ENCODE results near the gene DDX21.
"Not testable (repeated sequence)": the region's sequence is repeated elsewhere in the genome, so short reads cannot be mapped to it uniquely, and the experiment has no call there.

DDX21 gene

DNA sequence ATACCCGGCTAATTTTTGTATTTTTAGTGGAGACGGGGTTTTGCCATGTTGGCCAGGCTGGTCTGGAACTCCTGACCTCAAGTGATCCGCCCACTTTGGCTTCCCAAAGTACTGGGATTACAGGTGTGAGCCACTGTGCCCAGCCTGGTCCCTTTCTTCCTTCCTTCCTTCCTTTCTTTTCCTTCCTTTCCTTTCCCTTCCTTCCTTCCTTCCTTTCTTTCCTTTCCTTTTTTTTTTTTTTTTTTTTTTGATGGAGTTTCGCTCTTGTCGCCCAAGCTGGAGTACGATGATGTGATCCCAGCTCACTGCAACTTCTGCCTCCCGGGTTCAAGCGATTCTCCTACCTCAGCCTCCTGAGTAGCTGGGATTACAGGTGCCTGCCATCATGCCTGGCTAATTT, 26.1 kb upstream of the DDX21 start:
- not testable (repeated sequence) for H2BK5ac ChIP-seq (ENCODE audit: low read depth, low read length, poor library complexity); H3K9me3 ChIP-seq (ENCODE audit: insufficient read depth, low read depth, low read length); H3K23ac ChIP-seq (ENCODE audit: low read length); H4K8ac ChIP-seq (ENCODE audit: low read depth, low read length); H3K4ac ChIP-seq (ENCODE audit: low read depth, low read length); H3K18ac ChIP-seq (ENCODE audit: low read length); H2AFZ ChIP-seq (ENCODE audit: insufficient read depth, low read length, poor library complexity); H3K79me2 ChIP-seq (ENCODE audit: control insufficient read depth, insufficient read depth, low read length, poor library complexity); H3K27me3 ChIP-seq (ENCODE audit: insufficient read depth, low read length); H4K12ac ChIP-seq (ENCODE audit: low read depth, low read length); H3K27ac ChIP-seq (ENCODE audit: low read depth, low read length); H2AK5ac ChIP-seq (ENCODE audit: low read length); H3K79me1 ChIP-seq (ENCODE audit: low read length); H4K91ac ChIP-seq (ENCODE audit: low read depth, low read length); H3K4me1 ChIP-seq (ENCODE audit: control insufficient read depth in 1 of 2, insufficient read depth in 2 of 2, low read length in 2 of 2); H2BK120ac ChIP-seq (ENCODE audit: insufficient read depth, low read length, poor library complexity); DNase-seq; H3K9ac ChIP-seq (ENCODE audit: low read length); H2BK12ac ChIP-seq (ENCODE audit: low read length); H3K4me3 ChIP-seq (ENCODE audit: low read depth, low read length); H3K4me2 ChIP-seq (ENCODE audit: low read length); H3K14ac ChIP-seq (ENCODE audit: low read length)
- WGBS (ENCODE audit: extremely low coverage, insufficient coverage, insufficient read length): no CpG with 5 or more reads among the region's 8 CpGs
- H3K36me3 ChIP-seq (ENCODE audit: control insufficient read depth in 1 of 2, insufficient read depth in 2 of 2, low read length in 2 of 2): peaks cover 8 to 12% of the 10 kb centered on the region in 2 experiments

DNA sequence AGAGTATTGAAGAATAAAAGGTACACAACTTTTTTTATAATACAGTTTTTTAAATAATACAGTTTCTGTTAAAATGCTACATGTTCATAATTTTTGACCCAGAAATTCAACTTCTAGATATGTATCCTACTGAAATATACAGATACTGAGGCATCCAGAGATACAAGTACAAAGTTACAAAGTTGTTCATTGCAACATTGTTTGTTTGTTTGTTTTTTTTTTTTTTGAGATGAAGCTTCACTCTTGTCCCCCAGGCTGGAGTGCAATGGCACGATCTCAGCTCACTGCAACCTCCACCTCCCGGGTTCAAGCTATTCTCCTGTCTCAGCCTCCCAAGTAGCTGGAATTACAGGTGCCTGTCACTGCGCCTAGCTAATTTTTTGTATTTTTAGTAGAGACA, 23.1 kb upstream of the DDX21 start:
- not testable (repeated sequence) for DNase-seq; H2AFZ ChIP-seq (ENCODE audit: insufficient read depth, low read length, poor library complexity); H2BK120ac ChIP-seq (ENCODE audit: insufficient read depth, low read length, poor library complexity); H4K12ac ChIP-seq (ENCODE audit: low read depth, low read length); H2AK5ac ChIP-seq (ENCODE audit: low read length); H2BK5ac ChIP-seq (ENCODE audit: low read depth, low read length, poor library complexity); H3K4ac ChIP-seq (ENCODE audit: low read depth, low read length); H3K18ac ChIP-seq (ENCODE audit: low read length); H3K4me2 ChIP-seq (ENCODE audit: low read length); H3K79me1 ChIP-seq (ENCODE audit: low read length); H3K9me3 ChIP-seq (ENCODE audit: insufficient read depth, low read depth, low read length); H3K27me3 ChIP-seq (ENCODE audit: insufficient read depth, low read length); H3K23ac ChIP-seq (ENCODE audit: low read length); H3K4me1 ChIP-seq (ENCODE audit: control insufficient read depth in 1 of 2, insufficient read depth in 2 of 2, low read length in 2 of 2); H4K91ac ChIP-seq (ENCODE audit: low read depth, low read length); H3K4me3 ChIP-seq (ENCODE audit: low read depth, low read length); H3K79me2 ChIP-seq (ENCODE audit: control insufficient read depth, insufficient read depth, low read length, poor library complexity); H2BK12ac ChIP-seq (ENCODE audit: low read length); H3K9ac ChIP-seq (ENCODE audit: low read length); H4K8ac ChIP-seq (ENCODE audit: low read depth, low read length); H3K14ac ChIP-seq (ENCODE audit: low read length); H3K27ac ChIP-seq (ENCODE audit: low read depth, low read length)
- WGBS (ENCODE audit: extremely low coverage, insufficient coverage, insufficient read length): no CpG with 5 or more reads among the region's 3 CpGs
- peaks cover 10% of the 10 kb centered on the region in 2 experiments for H3K36me3 ChIP-seq (ENCODE audit: control insufficient read depth in 1 of 2, insufficient read depth in 2 of 2, low read length in 2 of 2)

DNA sequence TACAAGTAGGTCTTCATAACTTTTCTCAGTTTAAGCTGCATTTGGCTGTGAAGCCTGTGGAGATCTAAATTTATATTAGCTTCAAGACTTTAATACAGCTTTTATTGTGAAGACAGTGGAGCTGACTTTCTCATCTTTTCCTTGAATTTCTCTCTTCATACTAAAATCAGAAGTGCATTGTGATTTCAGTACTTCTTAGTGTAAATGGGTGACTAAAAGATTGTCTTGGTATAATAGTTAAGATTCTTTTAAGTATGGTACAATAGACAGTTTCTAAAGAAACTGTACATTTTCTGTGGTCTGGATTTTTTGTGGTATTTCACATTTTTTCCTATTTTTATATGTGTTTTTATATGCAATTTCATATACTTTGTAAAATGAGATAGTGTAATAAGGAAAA, 21.0 kb upstream of the DDX21 start:
- Histone ChIP-seq H2BK12ac (ENCODE audit: low read length) (no peak overlapping the region), H2BK120ac (ENCODE audit: insufficient read depth, low read length, poor library complexity) (no peak overlapping the region), H3K9me3 (ENCODE audit: insufficient read depth, low read depth, low read length) (no peaks in the 10 kb centered on the region), H4K12ac (ENCODE audit: low read depth, low read length) (no peak overlapping the region), H3K36me3 (ENCODE audit: control insufficient read depth in 1 of 2, insufficient read depth in 2 of 2, low read length in 2 of 2) (peaks cover 10 to 15% of the 10 kb centered on the region in 2 experiments), H2AK5ac (ENCODE audit: low read length) (no peak overlapping the region), H3K18ac (ENCODE audit: low read length) (no peak overlapping the region), H4K91ac (ENCODE audit: low read depth, low read length) (no peak overlapping the region), H3K4ac (ENCODE audit: low read depth, low read length) (no peak overlapping the region), H4K8ac (ENCODE audit: low read depth, low read length) (no peak overlapping the region), H3K79me2 (ENCODE audit: control insufficient read depth, insufficient read depth, low read length, poor library complexity) (no peaks in the 10 kb centered on the region), H3K27ac (ENCODE audit: low read depth, low read length) (no peak overlapping the region), H2AFZ (ENCODE audit: insufficient read depth, low read length, poor library complexity) (no peak overlapping the region), H3K9ac (ENCODE audit: low read length) (no peak overlapping the region), H3K27me3 (ENCODE audit: insufficient read depth, low read length) (no peaks in the 10 kb centered on the region), H3K14ac (ENCODE audit: low read length) (no peak overlapping the region), H3K79me1 (ENCODE audit: low read length) (no peaks in the 10 kb centered on the region), H3K4me3 (ENCODE audit: low read depth, low read length) (no peak overlapping the region), H2BK5ac (ENCODE audit: low read depth, low read length, poor library complexity) (no peak overlapping the region), H3K23ac (ENCODE audit: low read length) (no peak overlapping the region), H3K4me1 (ENCODE audit: control insufficient read depth in 1 of 2, insufficient read depth in 2 of 2, low read length in 2 of 2) (no peaks in the 10 kb centered on the region), H3K4me2 (ENCODE audit: low read length) (no peak overlapping the region)
- no peak for DNase-seq

DNA sequence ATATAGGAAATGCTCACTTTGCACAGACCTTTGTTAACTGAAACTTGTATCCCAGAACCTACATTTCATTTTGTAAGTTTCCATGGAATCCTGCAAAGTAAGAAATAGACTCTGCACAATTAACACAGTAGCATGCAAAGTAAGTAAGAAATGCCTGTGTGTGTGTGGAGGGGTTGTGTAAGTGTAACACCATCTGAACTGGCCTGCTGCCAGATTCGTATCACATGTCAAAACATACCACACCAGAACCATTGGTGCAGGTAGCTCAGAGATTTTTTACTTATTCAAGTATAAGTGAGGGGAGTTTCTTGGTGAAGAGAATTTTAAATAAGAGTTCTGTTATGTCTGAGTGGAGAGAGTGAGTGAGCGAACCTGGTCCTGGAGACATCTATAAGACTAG, 17.9 kb upstream of the DDX21 start:
- Histone ChIP-seq H2AK5ac (ENCODE audit: low read length) (no peak overlapping the region), H4K12ac (ENCODE audit: low read depth, low read length) (no peak overlapping the region), H3K18ac (ENCODE audit: low read length) (no peak overlapping the region), H3K4me3 (ENCODE audit: low read depth, low read length) (no peak overlapping the region), H4K8ac (ENCODE audit: low read depth, low read length) (no peak overlapping the region), H3K27me3 (ENCODE audit: insufficient read depth, low read length) (no peaks in the 10 kb centered on the region), H3K27ac (ENCODE audit: low read depth, low read length) (no peak overlapping the region), H3K79me2 (ENCODE audit: control insufficient read depth, insufficient read depth, low read length, poor library complexity) (no peaks in the 10 kb centered on the region), H3K14ac (ENCODE audit: low read length) (no peak overlapping the region), H3K79me1 (ENCODE audit: low read length) (no peaks in the 10 kb centered on the region), H2BK5ac (ENCODE audit: low read depth, low read length, poor library complexity) (no peak overlapping the region), H3K4ac (ENCODE audit: low read depth, low read length) (no peak overlapping the region), H2BK120ac (ENCODE audit: insufficient read depth, low read length, poor library complexity) (no peak overlapping the region), H2AFZ (ENCODE audit: insufficient read depth, low read length, poor library complexity) (no peak overlapping the region), H3K4me2 (ENCODE audit: low read length) (no peak overlapping the region), H3K36me3 (ENCODE audit: control insufficient read depth in 1 of 2, insufficient read depth in 2 of 2, low read length in 2 of 2) (peaks cover 14 to 16% of the 10 kb centered on the region in 2 experiments), H4K91ac (ENCODE audit: low read depth, low read length) (no peak overlapping the region), H2BK12ac (ENCODE audit: low read length) (no peak overlapping the region), H3K9ac (ENCODE audit: low read length) (no peak overlapping the region), H3K9me3 (ENCODE audit: insufficient read depth, low read depth, low read length) (no peaks in the 10 kb centered on the region), H3K4me1 (ENCODE audit: control insufficient read depth in 1 of 2, insufficient read depth in 2 of 2, low read length in 2 of 2) (no peaks in the 10 kb centered on the region), H3K23ac (ENCODE audit: low read length) (no peak overlapping the region)
- no peak for DNase-seq
- WGBS (ENCODE audit: extremely low coverage, insufficient coverage, insufficient read length): no CpG with 5 or more reads among the region's 2 CpGs
